B cell (primary cell): Measurements from ENCODE around the gene SPTBN1.

Source experiments
- CTCF ChIP-seq: fragments of 200-600 bp; IDR thresholded peaks from one replicate; pipeline ENCODE4 v1.8.0; 2022; ENCODE audit warnings: antibody characterized with exemption, mild to moderate bottlenecking
- EZH2 ChIP-seq: IDR thresholded peaks from 2 replicates; pipeline ENCODE4 v1.6.1; 2012; ENCODE audit warnings: borderline replicate concordance, low read depth, mild to moderate bottlenecking, moderate library complexity, low read length; ENCODE audit not compliant: insufficient read depth, poor library complexity, severe bottlenecking

GRCh38 chr2:54539683-54540082 lies 83.6 kb downstream of the SPTBN1 start:
- TF ChIP-seq CTCF (no peak), EZH2 (no peak)
